Measurements from ENCODE around the gene MYO16. TPM values are rescaled to one million over a fixed set of nuclear protein-coding genes. Genes with fewer than 3 reads are reported as not detected.

Gene MYO16
- total and polyA plus RNA-seq, 4 donors, result 0.48 TPM; not detected in 3

- ATAC-seq (ENCODE audit: low FRiP score), result no peak
- H3K9me3 ChIP-seq (ENCODE audit: control insufficient read depth, low read length), result no peaks in the 10 kb centered on the region
- 52 to 58% methylated on average over 4 of the region's 4 CpGs for WGBS, 2 donors
- H3K4me1 ChIP-seq (ENCODE audit: control insufficient read depth in 1 of 2, insufficient read depth in 2 of 2, low read length in 2 of 2), result no peaks in the 10 kb centered on the region
- no peak for DNase-seq
- H3K27ac ChIP-seq (ENCODE audit: low read depth in 1 of 2, low read length in 2 of 2), result no peak overlapping the region
- H3K4me3 ChIP-seq (ENCODE audit: low read length in 2 of 2), result no peak overlapping the region
- no peaks in the 10 kb centered on the region for H3K27me3 ChIP-seq (ENCODE audit: control insufficient read depth in 1 of 2, insufficient read depth in 2 of 2, low read length in 1 of 2)
- intact Hi-C loops (cut with DNase I), result no loop called here
- H3K36me3 ChIP-seq (ENCODE audit: control insufficient read depth in 1 of 2, insufficient read depth in 2 of 2, low read length in 1 of 2), result no peaks in the 10 kb centered on the region
Measured at GRCh38 chr13:108851660-108852059, 222.2 kb downstream of the MYO16 start.

- Histone ChIP-seq H3K36me3 (ENCODE audit: control insufficient read depth in 1 of 2, insufficient read depth in 2 of 2, low read length in 1 of 2) (no peaks in the 10 kb centered on the region), H3K27ac (ENCODE audit: low read depth in 1 of 2, low read length in 2 of 2) (no peak overlapping the region), H3K4me3 (ENCODE audit: low read length in 2 of 2) (no peak overlapping the region), H3K9me3 (ENCODE audit: control insufficient read depth, low read length) (no peaks in the 10 kb centered on the region), H3K27me3 (ENCODE audit: control insufficient read depth in 1 of 2, insufficient read depth in 2 of 2, low read length in 1 of 2) (no peaks in the 10 kb centered on the region), H3K4me1 (ENCODE audit: control insufficient read depth in 1 of 2, insufficient read depth in 2 of 2, low read length in 2 of 2) (no peaks in the 10 kb centered on the region)
- intact Hi-C loops (cut with DNase I), result no loop called here
- ATAC-seq (ENCODE audit: low FRiP score) (no peak), DNase-seq (no peak)
- 71 to 73% methylated on average over 10 of the region's 10 CpGs for WGBS, 2 donors
Measured at GRCh38 chr13:108853031-108853430, 223.6 kb downstream of the MYO16 start.

- 69 to 71% methylated on average over 4 of the region's 4 CpGs for WGBS, 2 donors
- ATAC-seq (ENCODE audit: low FRiP score), result no peak
- intact Hi-C loops (cut with DNase I), result no loop called here
Measured at GRCh38 chr13:108855737-108856387, 226.5 kb downstream of the MYO16 start.

GRCh38 chr13:108858676-108859075, 229.3 kb downstream of the MYO16 start:
- WGBS, 2 donors, result 79 to 86% methylated on average over 5 of the region's 5 CpGs
- Histone ChIP-seq H3K36me3 (ENCODE audit: control insufficient read depth in 1 of 2, insufficient read depth in 2 of 2, low read length in 1 of 2) (no peaks in the 10 kb centered on the region), H3K27ac (ENCODE audit: low read depth in 1 of 2, low read length in 2 of 2) (no peak overlapping the region), H3K4me3 (ENCODE audit: low read length in 2 of 2) (no peak overlapping the region), H3K4me1 (ENCODE audit: control insufficient read depth in 1 of 2, insufficient read depth in 2 of 2, low read length in 2 of 2) (no peaks in the 10 kb centered on the region), H3K9me3 (ENCODE audit: control insufficient read depth, low read length) (no peaks in the 10 kb centered on the region), H3K27me3 (ENCODE audit: control insufficient read depth in 1 of 2, insufficient read depth in 2 of 2, low read length in 1 of 2) (no peaks in the 10 kb centered on the region)
- intact Hi-C loops (cut with DNase I), result no loop called here
- ATAC-seq (ENCODE audit: low FRiP score) (no peak), DNase-seq (no peak)

More at GRCh38 chr13:108855737-108856387, 226.5 kb downstream of the MYO16 start:
- no peaks in the 10 kb centered on the region for H3K4me1 ChIP-seq (ENCODE audit: control insufficient read depth in 1 of 2, insufficient read depth in 2 of 2, low read length in 2 of 2)
- no peaks in the 10 kb centered on the region for H3K9me3 ChIP-seq (ENCODE audit: control insufficient read depth, low read length)
- no peak for DNase-seq
- no peak overlapping the region for H3K4me3 ChIP-seq (ENCODE audit: low read length in 2 of 2)
- no peaks in the 10 kb centered on the region for H3K36me3 ChIP-seq (ENCODE audit: control insufficient read depth in 1 of 2, insufficient read depth in 2 of 2, low read length in 1 of 2)
- no peaks in the 10 kb centered on the region for H3K27me3 ChIP-seq (ENCODE audit: control insufficient read depth in 1 of 2, insufficient read depth in 2 of 2, low read length in 1 of 2)
- H3K27ac ChIP-seq (ENCODE audit: low read depth in 1 of 2, low read length in 2 of 2), result no peak overlapping the region

- no peak for DNase-seq
- no peaks in the 10 kb centered on the region for H3K36me3 ChIP-seq (ENCODE audit: control insufficient read depth in 1 of 2, insufficient read depth in 2 of 2, low read length in 1 of 2)
- no peaks in the 10 kb centered on the region for H3K27me3 ChIP-seq (ENCODE audit: control insufficient read depth in 1 of 2, insufficient read depth in 2 of 2, low read length in 1 of 2)
- no peak overlapping the region for H3K4me3 ChIP-seq (ENCODE audit: low read length in 2 of 2)
- WGBS, 2 donors, result 10 to 16% methylated on average over 8 of the region's 8 CpGs
- ATAC-seq (ENCODE audit: low FRiP score), result no peak
- intact Hi-C loops (cut with DNase I), result no loop called here
- H3K4me1 ChIP-seq (ENCODE audit: control insufficient read depth in 1 of 2, insufficient read depth in 2 of 2, low read length in 2 of 2), result no peaks in the 10 kb centered on the region
- H3K27ac ChIP-seq (ENCODE audit: low read depth in 1 of 2, low read length in 2 of 2), result no peak overlapping the region
- no peaks in the 10 kb centered on the region for H3K9me3 ChIP-seq (ENCODE audit: control insufficient read depth, low read length)
Measured at GRCh38 chr13:108859197-108860012, 230.0 kb downstream of the MYO16 start.

GRCh38 chr13:108860418-108860817, 231.0 kb downstream of the MYO16 start:
- intact Hi-C loops (cut with DNase I), result no loop called here
- no peak overlapping the region for H3K27ac ChIP-seq (ENCODE audit: low read depth in 1 of 2, low read length in 2 of 2)

GRCh38 chr13:108877300-108877699, 247.9 kb downstream of the MYO16 start:
- Histone ChIP-seq H3K36me3 (ENCODE audit: control insufficient read depth in 1 of 2, insufficient read depth in 2 of 2, low read length in 1 of 2) (no peaks in the 10 kb centered on the region), H3K9me3 (ENCODE audit: control insufficient read depth, low read length) (peaks cover 1% of the 10 kb centered on the region), H3K4me1 (ENCODE audit: control insufficient read depth in 1 of 2, insufficient read depth in 2 of 2, low read length in 2 of 2) (no peaks in the 10 kb centered on the region), H3K27ac (ENCODE audit: low read depth in 1 of 2, low read length in 2 of 2) (no peak overlapping the region), H3K27me3 (ENCODE audit: control insufficient read depth in 1 of 2, insufficient read depth in 2 of 2, low read length in 1 of 2) (no peaks in the 10 kb centered on the region), H3K4me3 (ENCODE audit: low read length in 2 of 2) (no peak overlapping the region)
- WGBS, 2 donors, result 45 to 55% methylated on average over 2 of the region's 2 CpGs
- no peak for ATAC-seq (ENCODE audit: low FRiP score)
- DNase-seq, result no peak
- intact Hi-C loops (cut with DNase I), result no loop called here

More at GRCh38 chr13:108860418-108860817, 231.0 kb downstream of the MYO16 start:
- WGBS, 2 donors, result 53 to 63% methylated on average over 3 of the region's 3 CpGs
- ATAC-seq (ENCODE audit: low FRiP score) (no peak), DNase-seq (no peak)
- no peaks in the 10 kb centered on the region for H3K27me3 ChIP-seq (ENCODE audit: control insufficient read depth in 1 of 2, insufficient read depth in 2 of 2, low read length in 1 of 2)
- no peaks in the 10 kb centered on the region for H3K9me3 ChIP-seq (ENCODE audit: control insufficient read depth, low read length)
- no peaks in the 10 kb centered on the region for H3K36me3 ChIP-seq (ENCODE audit: control insufficient read depth in 1 of 2, insufficient read depth in 2 of 2, low read length in 1 of 2)
- no peaks in the 10 kb centered on the region for H3K4me1 ChIP-seq (ENCODE audit: control insufficient read depth in 1 of 2, insufficient read depth in 2 of 2, low read length in 2 of 2)
- H3K4me3 ChIP-seq (ENCODE audit: low read length in 2 of 2), result no peak overlapping the region

- 87 to 89% methylated on average over 2 of the region's 2 CpGs for WGBS, 2 donors
- Histone ChIP-seq H3K4me3 (ENCODE audit: low read length in 2 of 2) (no peak overlapping the region), H3K9me3 (ENCODE audit: control insufficient read depth, low read length) (peaks cover 1% of the 10 kb centered on the region), H3K27me3 (ENCODE audit: control insufficient read depth in 1 of 2, insufficient read depth in 2 of 2, low read length in 1 of 2) (no peaks in the 10 kb centered on the region), H3K36me3 (ENCODE audit: control insufficient read depth in 1 of 2, insufficient read depth in 2 of 2, low read length in 1 of 2) (no peaks in the 10 kb centered on the region), H3K27ac (ENCODE audit: low read depth in 1 of 2, low read length in 2 of 2) (no peak overlapping the region), H3K4me1 (ENCODE audit: control insufficient read depth in 1 of 2, insufficient read depth in 2 of 2, low read length in 2 of 2) (no peaks in the 10 kb centered on the region)
- intact Hi-C loops (cut with DNase I), result no loop called here
- DNase-seq (no peak), ATAC-seq (ENCODE audit: low FRiP score) (no peak)
Measured at GRCh38 chr13:108878732-108879131, 249.3 kb downstream of the MYO16 start.

Measured in aorta (tissue), 5 donors.